ENCODE data around the gene PEX14.

DNA sequence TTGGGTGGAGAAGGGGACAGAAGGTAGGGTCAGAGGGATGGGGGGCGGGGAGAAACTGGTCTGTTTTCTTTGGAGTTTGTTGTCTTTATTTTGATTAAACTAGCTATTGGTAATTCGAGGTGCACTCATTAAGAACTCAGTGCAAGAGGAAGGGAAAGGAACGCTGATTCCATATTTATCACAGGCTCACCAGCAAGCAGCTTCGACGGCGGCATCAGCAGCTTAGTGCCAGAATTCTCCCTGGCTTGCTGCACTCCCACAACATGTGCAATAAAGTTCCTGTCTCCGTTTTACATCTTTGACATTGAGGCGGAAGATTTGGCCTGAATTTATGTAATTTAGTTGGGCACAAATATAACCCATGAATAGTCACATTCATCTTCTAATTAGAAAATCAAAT is 57.6 kb downstream of the PEX14 start:
- TF ChIP-seq, protein P1, sequence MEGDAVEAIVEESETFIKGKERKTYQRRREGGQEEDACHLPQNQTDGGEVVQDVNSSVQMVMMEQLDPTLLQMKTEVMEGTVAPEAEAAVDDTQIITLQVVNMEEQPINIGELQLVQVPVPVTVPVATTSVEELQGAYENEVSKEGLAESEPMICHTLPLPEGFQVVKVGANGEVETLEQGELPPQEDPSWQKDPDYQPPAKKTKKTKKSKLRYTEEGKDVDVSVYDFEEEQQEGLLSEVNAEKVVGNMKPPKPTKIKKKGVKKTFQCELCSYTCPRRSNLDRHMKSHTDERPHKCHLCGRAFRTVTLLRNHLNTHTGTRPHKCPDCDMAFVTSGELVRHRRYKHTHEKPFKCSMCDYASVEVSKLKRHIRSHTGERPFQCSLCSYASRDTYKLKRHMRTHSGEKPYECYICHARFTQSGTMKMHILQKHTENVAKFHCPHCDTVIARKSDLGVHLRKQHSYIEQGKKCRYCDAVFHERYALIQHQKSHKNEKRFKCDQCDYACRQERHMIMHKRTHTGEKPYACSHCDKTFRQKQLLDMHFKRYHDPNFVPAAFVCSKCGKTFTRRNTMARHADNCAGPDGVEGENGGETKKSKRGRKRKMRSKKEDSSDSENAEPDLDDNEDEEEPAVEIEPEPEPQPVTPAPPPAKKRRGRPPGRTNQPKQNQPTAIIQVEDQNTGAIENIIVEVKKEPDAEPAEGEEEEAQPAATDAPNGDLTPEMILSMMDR (IDR thresholded peaks at IDR 0.05), result no peak
- no peak for TF ChIP-seq POLR2AphosphoS5 (IDR thresholded peaks at IDR 0.05)

Measured in breast epithelium (tissue), 3 donors.